Measurements from ENCODE around the gene RFX3.

GRCh38 chr9:3277200-3277599 is 248.6 kb downstream of the RFX3 start:
- TF ChIP-seq YY1 (IDR thresholded peaks at IDR 0.05; ENCODE audit: low read depth) (no peak), RAD21 (IDR thresholded peaks at IDR 0.05; ENCODE audit: low read depth) (no peak)

Measured in Ishikawa (cell line).